HepG2 (cell line): ENCODE data around the gene LIMA1. TPM values are rescaled to one million over a fixed set of nuclear protein-coding genes. Genes with fewer than 3 reads are reported as not detected.

Experiments used
- AGO1 ChIP-seq: fragments of 200-400 bp; formaldehyde crosslinking; IDR thresholded peaks from 2 replicates; pipeline ENCODE4 v1.6.1; 2017; ENCODE audit warnings: mild to moderate bottlenecking, low read depth, low read length, moderate library complexity; ENCODE audit not compliant: poor library complexity, severe bottlenecking
- BCLAF1 ChIP-seq: fragments of 450-650 bp; IDR thresholded peaks from 2 replicates; pipeline ENCODE4 v1.6.1; 2017; ENCODE audit warnings: mild to moderate bottlenecking
- FOXP4 ChIP-seq: sonication (generic); formaldehyde crosslinking; IDR thresholded peaks from 2 replicates; pipeline ENCODE4 v1.4.0; 2020; ENCODE audit warnings: missing genetic modification reagents
- IRF1 ChIP-seq: sonication (generic); formaldehyde crosslinking; IDR thresholded peaks from 2 replicates; pipeline ENCODE4 v1.4.0; 2020; ENCODE audit warnings: low read depth, mild to moderate bottlenecking, missing genetic modification reagents
- MEIS2 ChIP-seq: sonication (generic); formaldehyde crosslinking; IDR thresholded peaks from 2 replicates; pipeline ENCODE4 v1.9.0; 2021; ENCODE audit warnings: mild to moderate bottlenecking, missing genetic modification reagents
- NFKBIZ ChIP-seq: IDR thresholded peaks from 2 replicates; pipeline ENCODE4 v1.6.1; 2018; ENCODE audit warnings: missing genetic modification reagents, missing compliant biosample characterization
- SRSF1 ChIP-seq: fragments of 200-400 bp; formaldehyde crosslinking; optimal IDR thresholded peaks from 2 replicates; pipeline ENCODE3; 2017; ENCODE audit warnings: mild to moderate bottlenecking, low read depth, low read length, moderate library complexity
- STAG1 ChIP-seq: sonication (generic); formaldehyde crosslinking; IDR thresholded peaks from 2 replicates; pipeline ENCODE4 v1.4.0; 2020; ENCODE audit warnings: missing genetic modification reagents
- ZMAT3 ChIP-seq: sonication (generic); formaldehyde crosslinking; conservative IDR thresholded peaks from 2 replicates; pipeline ENCODE4 v1.7.0; 2021; ENCODE audit warnings: missing genetic modification reagents
- ZNF101 ChIP-seq: sonication (generic); formaldehyde crosslinking; IDR thresholded peaks from 2 replicates; pipeline ENCODE4 v1.4.0; 2020; ENCODE audit warnings: mild to moderate bottlenecking, low read depth, missing genetic modification reagents, borderline replicate concordance
- ZNF142 ChIP-seq: sonication (generic); formaldehyde crosslinking; IDR thresholded peaks from 2 replicates; pipeline ENCODE4 v1.4.0; 2020; ENCODE audit warnings: missing genetic modification reagents
- ZNF235 ChIP-seq: sonication (generic); formaldehyde crosslinking; IDR thresholded peaks from 2 replicates; pipeline ENCODE4 v1.8.1; 2023; ENCODE audit warnings: mild to moderate bottlenecking, missing genetic modification reagents, borderline replicate concordance
- ZNF263 ChIP-seq: sonication (generic); formaldehyde crosslinking; IDR thresholded peaks from 2 replicates; pipeline ENCODE4 v1.4.0; 2020; ENCODE audit warnings: missing genetic modification reagents
- ZNF383 ChIP-seq: sonication (generic); formaldehyde crosslinking; IDR thresholded peaks from 2 replicates; pipeline ENCODE4 v1.4.0; 2020; ENCODE audit warnings: missing genetic modification reagents, mild to moderate bottlenecking, borderline replicate concordance
- ZNF629 ChIP-seq: sonication (generic); formaldehyde crosslinking; conservative IDR thresholded peaks from 2 replicates; pipeline ENCODE4 v1.5.0; 2020; ENCODE audit warnings: missing genetic modification reagents
- polyA plus RNA-seq, 8 experiments: library from polyadenylated mRNA; depleted of rRNA in 3 of 8; stranded (reverse) in 7 of 8; unstranded in 1 of 8; fragments of >200 nt; fragmentation: Illumina TruSeq in 4 of 8; extraction: Trizol in 4 of 8; gene quantifications; 2 replicates each; pipeline versions ENCODE4 v1.2.1 to v1.2.3, GENCODE V29; 2011 to 2016; ENCODE audit warnings: low read depth in 4 of 8, missing spikeins in 1 of 8, mixed read lengths in 1 of 8; ENCODE audit not compliant: insufficient read depth in 1 of 8
- total RNA-seq, 5 experiments: library from RNA; depleted of rRNA; stranded (reverse); fragments of >200 nt; fragmentation: Illumina TruSeq; extraction: Trizol; gene quantifications; 2 replicates each; pipeline ENCODE4 v1.2.3, GENCODE V29; 2016; ENCODE audit warnings: low read depth in 1 of 5

LIMA1 gene
- total and polyA plus RNA-seq, 2 of the 13 experiments (the other 11 are each of a cell fraction or from before 2014, with no cell fraction given) = 13.0 to 19.8 TPM

- TF ChIP-seq FOXP4 (CRISPR knock-in tag) (no peak), BCLAF1 (no peak), IRF1 (no peak), MEIS2 (peak; percentile 49; the same call in 1 of the 2 replicates), ZMAT3 (CRISPR knock-in tag) (no peak), ZNF383 (CRISPR knock-in tag) (no peak), ZNF101 (CRISPR knock-in tag) (no peak), AGO1 (no peak), ZNF142 (CRISPR knock-in tag) (no peak; the same call in 1 of the 2 replicates), SRSF1 (peak; percentile 66), STAG1 (peak; percentile 29; the same call in 1 of the 2 replicates), NFKBIZ (CRISPR knock-in tag) (0 out of 2 replicates have a peak, but pooled peaks have one; percentile 25), ZNF235 (CRISPR knock-in tag) (no peak), ZNF629 (CRISPR knock-in tag) (no peak), ZNF263 (CRISPR knock-in tag) (no peak; the same call in 1 of the 2 replicates)
These were observed at the start of gene LIMA1 (continued) for GRCh38 chr12:50283229-50283923.
